NCI-H2227 (cell line): ENCODE measurements around the gene PIK3C2G.
"Not testable (repeated sequence)": the region's sequence is repeated elsewhere in the genome, so short reads cannot be mapped to it uniquely, and the experiment has no call there.

Experiments used
- DNase-seq: peaks from one replicate; lab custom pipeline; 2025; ENCODE audit not compliant: unreplicated experiment; lab: John Stamatoyannopoulos, UW

Gene PIK3C2G, protein sequence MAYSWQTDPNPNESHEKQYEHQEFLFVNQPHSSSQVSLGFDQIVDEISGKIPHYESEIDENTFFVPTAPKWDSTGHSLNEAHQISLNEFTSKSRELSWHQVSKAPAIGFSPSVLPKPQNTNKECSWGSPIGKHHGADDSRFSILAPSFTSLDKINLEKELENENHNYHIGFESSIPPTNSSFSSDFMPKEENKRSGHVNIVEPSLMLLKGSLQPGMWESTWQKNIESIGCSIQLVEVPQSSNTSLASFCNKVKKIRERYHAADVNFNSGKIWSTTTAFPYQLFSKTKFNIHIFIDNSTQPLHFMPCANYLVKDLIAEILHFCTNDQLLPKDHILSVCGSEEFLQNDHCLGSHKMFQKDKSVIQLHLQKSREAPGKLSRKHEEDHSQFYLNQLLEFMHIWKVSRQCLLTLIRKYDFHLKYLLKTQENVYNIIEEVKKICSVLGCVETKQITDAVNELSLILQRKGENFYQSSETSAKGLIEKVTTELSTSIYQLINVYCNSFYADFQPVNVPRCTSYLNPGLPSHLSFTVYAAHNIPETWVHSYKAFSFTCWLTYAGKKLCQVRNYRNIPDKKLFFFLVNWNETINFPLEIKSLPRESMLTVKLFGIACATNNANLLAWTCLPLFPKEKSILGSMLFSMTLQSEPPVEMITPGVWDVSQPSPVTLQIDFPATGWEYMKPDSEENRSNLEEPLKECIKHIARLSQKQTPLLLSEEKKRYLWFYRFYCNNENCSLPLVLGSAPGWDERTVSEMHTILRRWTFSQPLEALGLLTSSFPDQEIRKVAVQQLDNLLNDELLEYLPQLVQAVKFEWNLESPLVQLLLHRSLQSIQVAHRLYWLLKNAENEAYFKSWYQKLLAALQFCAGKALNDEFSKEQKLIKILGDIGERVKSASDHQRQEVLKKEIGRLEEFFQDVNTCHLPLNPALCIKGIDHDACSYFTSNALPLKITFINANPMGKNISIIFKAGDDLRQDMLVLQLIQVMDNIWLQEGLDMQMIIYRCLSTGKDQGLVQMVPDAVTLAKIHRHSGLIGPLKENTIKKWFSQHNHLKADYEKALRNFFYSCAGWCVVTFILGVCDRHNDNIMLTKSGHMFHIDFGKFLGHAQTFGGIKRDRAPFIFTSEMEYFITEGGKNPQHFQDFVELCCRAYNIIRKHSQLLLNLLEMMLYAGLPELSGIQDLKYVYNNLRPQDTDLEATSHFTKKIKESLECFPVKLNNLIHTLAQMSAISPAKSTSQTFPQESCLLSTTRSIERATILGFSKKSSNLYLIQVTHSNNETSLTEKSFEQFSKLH (N-terminal part only)

DNA sequence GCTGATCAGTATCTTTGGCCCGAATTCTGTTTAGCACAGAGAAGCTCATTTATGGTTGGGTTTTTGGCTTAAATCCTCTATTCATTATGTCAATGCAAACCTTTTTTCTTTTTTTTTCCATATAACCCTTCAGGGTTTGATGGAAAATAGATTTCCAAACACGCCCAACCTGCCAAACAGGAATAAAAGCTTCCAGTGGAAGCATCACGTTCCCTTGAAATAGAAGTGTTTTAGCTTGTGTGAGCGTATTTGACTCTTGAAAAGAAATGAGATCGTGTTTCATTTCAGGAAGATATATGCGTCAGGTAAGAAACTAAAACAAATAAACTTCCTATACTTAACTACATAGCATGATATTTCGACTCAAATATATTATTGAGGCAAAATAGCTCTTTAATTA, at the start of gene PIK3C2G:
TSS of gene PIK3C2G (plus strand) at position 246 of the 400 bp plus-strand sequence. CDS start 20,564 bp downstream, outside the sequence.
- DNase-seq = no peak

DNA sequence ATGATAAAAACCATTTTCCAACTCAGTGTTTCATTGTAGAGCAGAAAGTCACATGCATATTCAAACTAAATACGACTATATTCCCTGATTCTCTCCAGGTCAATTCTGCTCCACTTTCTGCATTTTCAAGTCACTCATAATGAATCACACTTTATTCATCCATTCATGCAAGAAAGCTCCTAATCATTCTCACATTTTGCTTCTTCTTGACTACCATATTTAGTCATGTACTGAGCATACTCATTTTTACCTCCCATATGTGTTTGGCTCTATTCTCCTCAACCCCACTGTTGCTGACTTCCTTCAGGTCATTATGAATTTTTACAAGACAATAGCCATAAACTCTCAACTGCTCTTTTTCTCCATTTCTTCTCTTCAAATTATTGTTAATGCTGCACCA, 43.4 kb upstream of the PIK3C2G start:
- DNase-seq = no peak

DNA sequence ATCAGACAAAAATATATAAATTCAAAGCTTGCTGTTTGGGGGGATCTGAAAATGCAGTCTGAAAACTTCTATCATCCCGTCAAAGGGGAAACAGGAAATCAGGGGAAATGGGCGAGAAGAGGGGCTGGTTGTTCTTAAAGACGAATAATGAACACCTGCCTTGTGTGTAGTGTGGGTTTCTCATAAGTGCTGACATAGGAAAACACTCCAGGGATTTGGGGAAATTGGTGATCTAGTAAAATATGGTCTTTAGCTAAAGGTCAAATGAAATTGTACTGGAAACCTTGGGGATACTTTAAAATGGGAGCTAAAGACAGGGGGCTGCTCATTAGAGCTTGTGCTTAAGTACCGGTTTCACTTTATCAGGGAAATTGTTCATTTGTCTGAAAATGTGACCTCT, 39.6 kb upstream of the PIK3C2G start:
- peak; percentile 7 for DNase-seq

DNA sequence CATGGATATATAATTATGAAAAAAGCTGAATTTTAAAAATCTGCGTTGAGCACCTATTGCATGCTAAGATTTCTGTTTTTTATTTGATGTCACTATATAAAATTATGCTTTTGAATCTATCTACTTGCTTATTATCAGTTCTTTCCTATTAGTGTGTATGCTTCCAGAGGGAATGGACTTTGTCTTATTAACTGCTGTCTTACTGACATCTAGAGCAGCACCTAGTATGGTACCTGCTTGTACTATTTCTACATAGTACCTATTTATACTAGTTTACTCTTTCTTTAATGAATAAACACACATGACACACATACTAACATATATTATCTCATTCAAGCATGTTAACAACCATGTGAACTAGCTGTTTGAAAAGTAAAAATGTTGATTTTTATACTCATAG, 38.6 kb upstream of the PIK3C2G start:
- DNase-seq = no peak

DNA sequence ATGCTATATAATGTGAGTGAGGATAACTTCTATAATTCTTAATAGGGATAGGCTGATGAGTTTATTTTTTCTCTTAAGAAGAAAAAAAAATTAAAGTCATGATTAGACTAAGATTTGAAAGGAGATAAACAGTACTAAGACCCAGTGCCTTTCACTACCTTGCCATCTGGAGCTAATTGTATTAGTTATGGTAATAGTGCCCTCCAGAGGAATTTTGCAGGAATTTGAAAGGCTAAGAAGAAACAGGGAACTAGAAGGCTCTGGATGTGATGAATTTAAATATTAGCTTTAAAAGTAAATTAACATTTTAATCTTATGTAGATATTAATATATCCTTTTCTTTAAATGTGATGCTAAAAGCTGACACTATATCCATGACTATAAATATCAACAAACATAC, 36.6 kb upstream of the PIK3C2G start:
- peak; percentile 33 for DNase-seq

DNA sequence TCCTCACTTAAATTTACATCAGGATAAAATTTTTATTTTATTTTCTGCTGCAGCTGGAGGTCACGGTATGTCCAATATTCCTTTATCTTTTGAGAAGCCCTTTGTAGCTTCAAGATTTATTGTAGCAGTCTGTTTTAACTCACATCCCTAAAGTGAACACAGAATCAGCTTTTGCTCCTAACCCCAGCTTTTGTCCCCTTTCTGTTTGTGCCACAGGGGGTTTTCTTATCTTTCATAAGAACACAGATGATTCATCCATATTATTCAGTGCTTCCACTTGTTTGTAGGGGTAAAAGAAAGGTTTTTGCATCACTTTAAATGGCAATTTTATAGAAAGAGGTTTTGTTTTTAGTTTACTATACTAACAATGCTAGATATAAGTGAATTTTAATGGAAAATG, 21.8 kb upstream of the PIK3C2G start:
- no peak for DNase-seq

DNA sequence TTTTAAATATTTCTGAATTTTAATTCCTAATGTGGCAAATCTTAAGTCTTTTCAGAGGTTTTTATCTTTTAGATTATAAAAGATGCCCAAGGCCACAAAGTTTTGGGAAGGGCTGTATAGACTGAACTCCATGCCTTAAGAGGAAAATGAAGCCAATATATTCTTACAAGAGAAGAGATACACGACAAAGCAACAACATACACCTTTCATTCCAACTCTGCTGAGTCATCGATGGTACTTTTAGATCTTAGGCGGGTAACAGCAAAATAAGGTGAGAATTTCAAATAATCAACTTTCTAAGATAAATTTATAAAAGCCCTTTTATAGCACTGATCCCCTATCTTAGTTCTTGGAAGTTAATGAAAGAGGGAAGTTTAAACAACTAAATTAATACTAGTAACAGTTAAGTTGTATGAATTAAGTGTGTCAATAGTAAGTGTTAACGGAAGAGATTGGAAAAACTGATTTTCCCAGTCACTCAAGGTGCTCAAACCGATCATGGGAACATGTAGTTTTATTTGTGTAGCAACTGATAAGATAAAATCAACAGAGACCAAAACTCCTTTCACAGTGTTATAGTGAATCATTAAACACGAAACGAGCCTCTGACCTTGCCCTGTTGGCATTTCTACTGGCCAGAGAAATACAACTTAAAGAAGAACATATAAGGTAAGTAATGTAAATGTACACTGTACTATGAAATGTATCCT, 18.8 kb upstream of the PIK3C2G start:
- DNase-seq = no peak

DNA sequence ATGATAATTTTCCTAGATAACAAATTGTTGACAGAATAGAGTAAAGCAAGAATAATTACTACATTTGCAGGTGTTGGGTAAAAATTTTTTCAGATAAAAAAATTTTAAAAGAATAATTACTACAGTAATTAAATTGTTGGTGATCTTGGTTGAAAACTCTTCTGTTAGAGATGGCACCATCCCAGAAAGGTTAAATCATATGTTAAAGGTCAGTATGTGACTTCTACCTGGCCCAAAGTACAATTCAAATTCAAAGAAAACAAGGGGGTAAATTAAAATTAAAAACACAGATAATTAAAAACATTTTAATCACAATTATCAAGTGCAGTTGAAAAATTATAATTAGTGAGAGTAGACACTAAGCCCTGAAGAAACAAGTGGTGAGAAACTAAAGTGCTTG, 18.1 kb upstream of the PIK3C2G start:
- no peak for DNase-seq

DNA sequence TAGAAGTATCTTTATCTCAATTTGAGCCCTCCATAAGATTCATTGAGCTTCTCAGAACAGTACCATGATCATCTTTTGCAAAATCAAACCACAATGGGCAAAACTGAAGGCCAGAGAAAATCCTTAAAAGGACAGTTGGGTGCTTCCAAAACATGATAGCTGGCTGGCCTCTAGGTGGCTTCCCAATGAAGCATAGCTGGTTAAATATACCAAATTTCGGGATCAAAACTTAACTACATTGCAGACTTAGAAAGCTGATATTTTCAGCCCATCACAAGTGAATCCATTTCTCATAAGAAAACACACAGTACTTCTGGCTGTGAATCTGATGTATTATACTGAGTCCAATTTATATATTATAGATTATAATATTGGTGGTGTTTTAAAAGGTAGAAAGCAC, 15.3 kb upstream of the PIK3C2G start:
- no peak for DNase-seq

DNA sequence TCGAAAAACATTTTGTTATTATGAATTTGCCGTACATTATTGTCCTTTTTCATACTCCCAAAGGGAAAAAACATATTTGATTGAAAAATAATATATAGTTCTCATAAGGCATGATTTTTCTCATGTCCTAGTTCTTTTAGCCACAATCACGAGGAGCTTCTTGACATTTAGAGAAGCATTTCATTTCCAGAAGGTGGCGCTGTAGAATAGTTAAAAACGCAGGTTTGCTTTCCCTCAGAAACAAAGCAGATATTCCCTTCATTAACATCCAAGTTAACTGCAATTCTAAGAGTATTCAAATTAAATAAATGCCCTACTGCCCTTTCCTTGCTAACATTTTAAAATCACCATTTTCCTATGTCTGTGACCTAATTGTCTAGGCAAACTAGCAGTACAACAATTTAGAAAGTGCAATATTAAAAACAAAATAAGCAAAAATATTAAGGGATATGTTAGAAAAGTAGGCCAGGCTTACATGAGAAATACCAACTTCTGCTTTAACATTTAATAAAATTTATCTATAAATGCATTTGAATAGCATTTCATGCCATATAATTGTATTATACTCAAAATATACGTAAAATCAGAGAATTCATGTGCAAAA, 10.9 kb upstream of the PIK3C2G start:
- peak; percentile 67 for DNase-seq

DNA sequence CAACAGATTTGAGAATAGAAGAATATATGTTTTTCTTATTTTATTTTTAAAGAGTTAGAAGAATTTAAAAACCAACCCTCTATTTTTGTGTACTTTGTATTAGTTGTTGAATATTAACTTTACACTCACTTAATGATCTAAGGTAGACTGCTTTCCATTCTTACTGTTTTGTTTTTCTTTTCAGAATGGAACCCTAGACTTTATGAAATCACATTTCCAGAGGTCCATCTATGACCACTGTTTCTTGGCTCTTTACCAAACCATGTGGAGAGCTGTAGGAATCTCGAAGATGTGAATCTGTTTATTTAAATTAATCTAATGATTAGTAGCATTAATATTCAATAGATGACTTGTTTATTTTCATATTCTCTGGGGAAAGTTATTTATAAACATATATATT, 7.2 kb upstream of the PIK3C2G start:
- no peak for DNase-seq

DNA sequence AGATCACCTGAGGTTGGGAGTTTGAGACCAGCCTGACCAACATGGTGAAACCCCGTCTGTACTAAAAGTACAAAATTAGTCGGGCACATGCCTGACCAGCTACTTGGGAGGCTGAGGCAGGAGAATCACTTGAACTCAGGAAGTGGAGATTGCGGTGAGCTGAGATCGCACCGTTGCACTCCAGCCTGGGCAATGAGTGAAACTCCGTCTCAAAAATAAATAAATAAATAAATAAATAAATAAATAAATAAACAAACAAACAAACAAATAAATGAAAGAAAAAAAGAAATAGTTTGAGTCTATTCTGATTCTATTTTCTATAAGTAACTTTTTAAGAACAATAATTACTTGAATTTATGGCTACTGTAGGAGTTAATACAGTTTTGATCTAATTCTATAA, 6.3 kb upstream of the PIK3C2G start:
- DNase-seq = not testable (repeated sequence)

DNA sequence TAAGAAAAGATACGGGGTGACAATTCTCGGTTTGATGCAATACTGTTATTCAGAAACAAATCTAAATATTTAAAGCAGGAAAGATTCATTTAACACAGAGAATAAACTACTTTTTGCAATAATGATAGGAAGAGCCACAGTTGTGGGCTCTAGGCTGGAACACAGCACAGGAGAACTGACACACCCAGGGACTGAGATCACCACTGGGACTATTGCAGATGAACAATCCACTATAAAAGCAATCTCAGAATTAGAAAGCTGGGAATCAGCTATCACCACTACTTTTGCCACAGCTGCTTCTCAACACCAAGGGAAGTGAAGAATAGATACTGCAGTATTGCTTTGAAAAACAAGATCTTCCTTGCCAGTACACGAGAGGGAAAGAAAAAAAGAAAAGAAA, 4.1 kb upstream of the PIK3C2G start:
- no peak for DNase-seq

DNA sequence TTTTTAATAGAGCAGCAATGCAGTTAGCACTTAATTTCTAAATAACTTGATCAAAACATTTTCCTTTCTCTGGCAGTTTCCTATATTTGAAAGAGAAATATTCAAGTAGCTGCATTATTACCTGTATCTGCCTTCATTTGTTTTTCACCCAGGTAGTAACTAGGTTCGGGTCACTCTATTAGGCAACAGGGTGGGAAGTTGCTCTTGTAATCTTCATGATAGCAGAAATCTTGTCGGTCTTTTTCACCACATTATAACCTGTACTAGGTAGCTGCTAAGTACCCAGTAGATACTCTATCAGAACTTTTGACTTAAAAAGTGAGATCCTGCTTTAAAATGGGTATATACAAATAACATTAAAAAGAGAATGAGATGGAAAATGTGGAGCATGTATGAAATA, 2.4 kb upstream of the PIK3C2G start:
- no peak for DNase-seq

DNA sequence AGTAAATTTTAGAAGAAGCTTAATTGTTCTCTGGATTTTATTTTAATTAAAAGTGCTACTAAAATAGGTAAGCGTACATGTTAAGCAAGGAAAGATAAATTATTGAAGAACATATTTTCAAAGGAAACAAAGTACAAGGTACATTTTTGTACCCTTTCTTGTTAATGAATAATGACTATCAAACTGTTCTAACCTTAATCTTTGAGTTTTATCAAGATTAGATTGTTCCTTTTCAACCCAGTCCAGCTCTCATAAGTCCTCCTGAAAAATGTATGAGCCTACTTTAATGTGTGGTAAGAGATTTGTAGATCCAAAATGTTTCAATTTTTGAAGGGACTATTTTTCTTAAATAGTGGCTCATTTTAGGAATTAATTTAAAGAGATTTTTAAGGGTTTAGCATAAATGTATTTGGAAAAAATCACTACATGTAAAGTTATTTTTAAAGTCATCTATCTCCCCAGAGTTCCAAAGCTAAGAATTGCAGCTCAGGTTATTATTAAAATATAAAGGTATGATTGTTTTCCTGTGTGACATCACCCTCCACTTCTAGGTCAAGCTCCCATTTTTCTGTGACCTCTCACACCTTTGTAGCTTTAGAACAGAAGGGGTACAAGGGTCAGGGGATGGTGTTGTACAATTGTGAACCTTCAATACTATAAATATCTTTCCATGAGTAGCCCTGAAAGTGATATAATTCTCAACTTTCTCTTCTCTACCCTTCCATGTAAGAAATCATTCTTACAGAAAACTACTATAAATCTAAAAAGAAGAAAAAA, 1.2 kb upstream of the PIK3C2G start:
- DNase-seq = no peak

DNA sequence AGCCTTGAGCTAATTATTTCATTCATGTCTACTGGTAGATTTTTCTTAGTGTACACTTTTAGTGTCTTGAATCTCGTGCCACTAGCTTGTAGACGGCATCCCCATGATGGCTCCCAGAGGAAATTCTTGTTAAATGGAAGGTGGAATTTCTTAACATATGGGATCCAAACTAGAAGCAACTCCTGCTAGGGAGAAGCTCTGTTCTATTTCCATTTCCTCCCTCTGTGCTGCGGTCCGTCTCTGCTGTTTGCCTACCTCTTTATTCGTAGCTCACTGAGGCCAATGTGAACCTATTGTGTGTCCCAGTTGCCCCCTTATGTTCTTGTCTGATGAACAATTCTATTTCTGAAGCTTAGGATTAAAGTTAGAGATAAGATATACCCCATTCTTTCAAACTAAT, 588 bp downstream of the PIK3C2G start:
- no peak for DNase-seq

DNA sequence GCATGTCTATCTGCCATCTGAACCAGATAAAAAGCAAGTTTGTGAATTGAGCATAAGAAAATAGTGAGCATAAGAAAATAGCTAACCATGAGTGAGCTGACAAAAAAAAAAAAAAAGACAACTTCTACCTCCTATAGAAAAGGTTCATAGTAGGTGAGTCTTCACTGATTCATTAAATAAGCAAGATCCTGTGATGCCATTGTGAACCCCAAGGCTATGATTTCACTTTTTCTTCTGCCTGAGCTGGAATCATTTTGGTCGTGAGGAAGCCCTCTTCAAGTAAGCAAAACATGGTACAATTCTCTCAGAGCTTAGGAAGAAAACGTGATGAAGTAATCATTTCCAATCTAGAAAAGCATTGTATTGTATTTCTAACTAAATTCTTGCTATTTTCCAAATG, 1.2 kb downstream of the PIK3C2G start:
- DNase-seq = no peak

DNA sequence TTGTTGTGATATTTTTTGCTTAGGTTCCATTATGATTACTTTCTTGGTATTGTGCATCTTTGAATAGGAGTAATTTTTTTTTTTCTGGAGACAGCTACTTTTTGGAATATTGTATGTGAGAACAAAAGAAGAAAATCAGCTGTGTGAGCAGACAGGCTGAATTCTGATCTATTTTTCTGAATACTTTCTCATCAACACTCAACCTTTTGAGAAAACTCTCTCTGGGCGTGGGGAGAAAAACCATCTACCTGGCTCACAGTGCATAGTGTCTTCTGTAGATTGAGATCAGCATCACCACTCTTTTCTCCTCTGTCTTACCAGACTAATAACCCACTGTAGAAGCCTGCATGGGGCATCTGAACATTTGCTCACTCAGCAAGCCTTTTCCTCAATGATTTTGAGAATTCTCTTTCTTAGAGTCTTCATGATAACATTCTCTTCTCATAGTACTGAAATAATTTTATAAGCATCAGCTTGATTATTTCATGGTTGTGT, 3.3 kb downstream of the PIK3C2G start:
- no peak for DNase-seq

DNA sequence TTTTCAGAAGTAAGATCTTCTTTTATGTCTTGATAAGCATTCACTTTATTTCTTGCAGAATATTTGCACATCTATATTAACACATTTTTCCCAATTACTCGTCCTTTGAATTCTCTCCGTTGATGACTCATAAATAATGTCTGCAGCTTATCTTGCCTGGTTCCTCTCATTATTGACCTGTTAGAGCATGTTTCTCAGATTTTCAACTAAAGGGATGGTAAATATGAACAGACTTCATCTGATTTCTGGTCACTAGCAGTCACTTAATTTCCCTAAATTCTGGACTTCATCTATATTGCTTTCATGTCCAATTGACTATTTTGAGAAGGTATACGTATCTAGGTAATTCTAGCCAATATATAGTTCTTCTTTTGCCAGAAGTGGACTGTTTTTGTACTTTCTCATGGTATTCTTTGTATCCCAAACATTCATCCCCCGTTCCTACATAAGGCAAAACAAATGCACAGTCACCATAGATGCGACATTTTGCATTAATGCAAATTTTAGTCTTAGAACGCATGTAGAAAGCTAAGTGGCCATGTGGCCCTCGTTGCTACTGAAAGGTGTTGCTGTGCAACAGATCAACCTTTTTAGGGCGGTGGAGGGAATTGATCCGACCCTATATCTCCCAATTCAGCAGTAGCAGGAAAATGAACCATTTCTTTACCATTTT, 6.2 kb downstream of the PIK3C2G start:
- DNase-seq = no peak
